ENCODE measurements around the gene CASKIN1.

DNA sequence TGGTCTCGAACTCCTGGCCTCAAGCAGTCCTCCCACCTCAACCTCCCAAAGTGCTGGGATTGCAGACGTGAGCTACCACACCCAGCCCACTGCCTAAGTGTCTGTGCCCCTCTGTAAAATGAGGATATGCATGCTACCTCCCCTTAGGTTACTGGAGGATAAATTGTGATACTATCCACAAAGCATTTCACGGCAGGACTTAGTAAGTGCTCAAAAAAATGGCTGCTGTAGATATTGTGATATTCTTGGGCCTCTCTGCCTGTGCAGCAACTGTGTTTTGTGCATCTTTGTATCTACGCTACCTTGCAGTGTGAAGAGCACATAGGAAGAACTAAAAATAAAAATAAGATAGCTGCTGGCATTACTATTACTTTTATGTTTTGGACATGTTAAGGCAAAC lies 1.9 kb upstream of the CASKIN1 start:
- TF ChIP-seq, protein P1, sequence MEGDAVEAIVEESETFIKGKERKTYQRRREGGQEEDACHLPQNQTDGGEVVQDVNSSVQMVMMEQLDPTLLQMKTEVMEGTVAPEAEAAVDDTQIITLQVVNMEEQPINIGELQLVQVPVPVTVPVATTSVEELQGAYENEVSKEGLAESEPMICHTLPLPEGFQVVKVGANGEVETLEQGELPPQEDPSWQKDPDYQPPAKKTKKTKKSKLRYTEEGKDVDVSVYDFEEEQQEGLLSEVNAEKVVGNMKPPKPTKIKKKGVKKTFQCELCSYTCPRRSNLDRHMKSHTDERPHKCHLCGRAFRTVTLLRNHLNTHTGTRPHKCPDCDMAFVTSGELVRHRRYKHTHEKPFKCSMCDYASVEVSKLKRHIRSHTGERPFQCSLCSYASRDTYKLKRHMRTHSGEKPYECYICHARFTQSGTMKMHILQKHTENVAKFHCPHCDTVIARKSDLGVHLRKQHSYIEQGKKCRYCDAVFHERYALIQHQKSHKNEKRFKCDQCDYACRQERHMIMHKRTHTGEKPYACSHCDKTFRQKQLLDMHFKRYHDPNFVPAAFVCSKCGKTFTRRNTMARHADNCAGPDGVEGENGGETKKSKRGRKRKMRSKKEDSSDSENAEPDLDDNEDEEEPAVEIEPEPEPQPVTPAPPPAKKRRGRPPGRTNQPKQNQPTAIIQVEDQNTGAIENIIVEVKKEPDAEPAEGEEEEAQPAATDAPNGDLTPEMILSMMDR (IDR thresholded peaks at IDR 0.05 in 8 of 11, conservative IDR thresholded peaks at IDR 0.05 in 3 of 11), result no peak
- no peak for TF ChIP-seq POLR2A (IDR thresholded peaks at IDR 0.05)
- TF ChIP-seq POLR2AphosphoS5 (IDR thresholded peaks at IDR 0.05), result no peak

Data from spleen (tissue), 7 donors.